T-helper 1 cell treated with Interleukin-12 subunit alpha and Interleukin-12 subunit beta and Interleukin-4 antibody, amounts not matched to agents 30 ng/mL and 1 ng/mL, for 36 hours (primary cell): ENCODE data around the gene FGF12. TPM values are rescaled to one million over a fixed set of nuclear protein-coding genes. Genes with fewer than 3 reads are reported as not detected.

Source experiments
- intact Hi-C: fragments of 100-400 bp; cut with micrococcal nuclease; formaldehyde crosslinking; loops from one replicate; pipeline ENCODE4 v1.15.1; 2024
- total RNA-seq: library from RNA; stranded (reverse); gene quantifications from 2 replicates; pipeline ENCODE4 v1.2.3, GENCODE V29; 2022

The FGF12 gene
- total RNA-seq, 1 donor from 2014 or later: 0.56 TPM

- intact Hi-C loops: no loop called here
These were observed 308.0 kb downstream of the FGF12 start for GRCh38 chr3:192419312-192419711.

GRCh38 chr3:192417559-192418055, 309.7 kb downstream of the FGF12 start:
- intact Hi-C loops: no loop called here

DNA sequence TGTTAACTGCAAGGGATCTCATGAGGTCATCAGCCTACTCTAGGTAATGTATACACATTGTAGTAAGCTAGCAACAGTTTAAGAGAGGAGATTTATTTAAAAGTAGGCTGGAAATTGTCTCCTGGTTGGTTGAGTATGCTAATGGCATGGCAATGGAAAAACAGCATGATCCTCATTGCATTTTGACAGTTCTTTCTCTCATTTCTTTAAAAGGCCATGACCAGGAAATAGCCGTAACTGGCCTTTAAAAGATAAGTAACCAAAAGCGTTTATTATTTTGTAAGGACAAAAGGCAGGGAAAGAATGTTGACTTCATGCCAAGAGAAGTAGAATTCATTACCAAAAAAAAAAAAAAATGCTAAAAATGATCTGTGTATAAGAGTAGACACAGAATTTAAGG, 310.3 kb downstream of the FGF12 start:
- intact Hi-C loops: no loop called here

GRCh38 chr3:192413461-192413860, 313.9 kb downstream of the FGF12 start:
- intact Hi-C loops: no loop called here

- intact Hi-C loops: no loop called here
These were observed 316.7 kb downstream of the FGF12 start for GRCh38 chr3:192410684-192410960.

- intact Hi-C loops: no loop called here
These were observed 317.3 kb downstream of the FGF12 start for GRCh38 chr3:192409838-192410683.

DNA sequence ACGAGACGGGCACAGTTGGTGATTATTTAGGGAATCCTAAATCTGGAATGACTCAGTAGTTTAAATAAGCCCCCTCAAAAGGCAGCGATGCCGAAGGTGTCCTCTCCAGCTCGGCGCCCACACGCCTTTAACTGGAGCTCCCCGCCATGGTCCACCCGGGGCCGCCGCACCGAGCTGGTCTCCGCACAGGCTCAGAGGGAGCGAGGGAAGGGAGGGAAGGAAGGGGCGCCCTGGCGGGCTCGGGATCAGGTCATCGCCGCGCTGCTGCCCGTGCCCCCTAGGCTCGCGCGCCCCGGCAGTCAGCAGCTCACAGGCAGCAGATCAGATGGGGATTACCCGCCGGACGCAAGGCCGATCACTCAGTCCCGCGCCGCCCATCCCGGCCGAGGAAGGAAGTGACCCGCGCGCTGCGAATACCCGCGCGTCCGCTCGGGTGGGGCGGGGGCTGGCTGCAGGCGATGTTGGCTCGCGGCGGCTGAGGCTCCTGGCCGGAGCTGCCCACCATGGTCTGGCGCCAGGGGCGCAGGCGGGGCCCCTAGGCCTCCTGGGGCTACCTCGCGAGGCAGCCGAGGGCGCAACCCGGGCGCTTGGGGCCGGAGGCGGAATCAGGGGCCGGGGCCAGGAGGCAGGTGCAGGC, 318.0 kb downstream of the FGF12 start:
- intact Hi-C loops: no loop called here

- intact Hi-C loops: no loop called here
These were observed 318.6 kb downstream of the FGF12 start for GRCh38 chr3:192408647-192409200.

DNA sequence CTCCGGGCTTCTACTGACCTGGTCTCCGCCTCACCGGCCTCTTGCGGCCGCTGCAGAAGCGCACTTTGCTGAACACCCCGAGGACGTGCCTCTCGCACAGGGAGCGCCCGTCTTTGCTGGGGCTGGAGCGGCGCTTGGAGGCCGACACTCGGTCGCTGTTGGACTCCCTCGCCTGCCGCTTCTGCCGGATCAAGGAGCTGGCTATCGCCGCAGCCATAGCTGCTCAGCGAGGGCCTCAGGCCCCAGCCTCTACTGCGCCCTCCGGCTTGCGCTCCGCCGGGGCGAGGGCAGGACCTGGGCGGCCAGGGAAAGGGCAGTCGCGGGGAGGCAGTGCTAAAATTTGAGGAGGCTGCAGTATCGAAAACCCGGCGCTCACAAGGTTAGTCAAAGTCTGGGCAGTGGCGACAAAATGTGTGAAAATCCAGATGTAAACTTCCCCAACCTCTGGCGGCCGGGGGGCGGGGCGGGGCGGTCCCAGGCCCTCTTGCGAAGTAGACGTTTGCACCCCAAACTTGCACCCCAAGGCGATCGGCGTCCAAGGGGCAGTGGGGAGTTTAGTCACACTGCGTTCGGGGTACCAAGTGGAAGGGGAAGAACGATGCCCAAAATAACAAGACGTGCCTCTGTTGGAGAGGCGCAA, 319.2 kb downstream of the FGF12 start:
- intact Hi-C loops: no loop called here

GRCh38 chr3:192399767-192400166, 327.6 kb downstream of the FGF12 start:
- intact Hi-C loops: no loop called here

GRCh38 chr3:192397012-192397411, 330.3 kb downstream of the FGF12 start:
- intact Hi-C loops: no loop called here

GRCh38 chr3:192395506-192395905, 331.8 kb downstream of the FGF12 start:
- intact Hi-C loops: no loop called here

GRCh38 chr3:192392986-192393385, 334.4 kb downstream of the FGF12 start:
- intact Hi-C loops: no loop called here

DNA sequence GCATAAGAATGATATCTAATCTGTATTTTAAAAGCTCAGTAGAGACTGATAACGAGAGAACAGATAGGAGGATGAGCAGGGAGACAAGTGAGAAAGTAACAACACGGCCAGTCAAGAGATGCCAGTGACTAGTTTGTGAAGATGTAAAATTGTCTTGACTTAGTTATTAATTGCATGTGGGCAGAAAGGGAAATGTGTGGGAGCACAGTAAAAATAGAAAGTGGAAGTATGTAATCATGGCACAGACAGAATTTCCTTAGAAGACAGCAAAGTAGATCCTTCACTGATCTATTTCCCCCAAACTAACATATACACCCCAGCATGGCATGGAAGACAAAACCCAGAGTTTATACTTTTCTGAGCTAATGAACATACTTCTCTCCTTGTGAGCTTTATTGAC, 344.5 kb downstream of the FGF12 start:
- intact Hi-C loops: no loop called here

DNA sequence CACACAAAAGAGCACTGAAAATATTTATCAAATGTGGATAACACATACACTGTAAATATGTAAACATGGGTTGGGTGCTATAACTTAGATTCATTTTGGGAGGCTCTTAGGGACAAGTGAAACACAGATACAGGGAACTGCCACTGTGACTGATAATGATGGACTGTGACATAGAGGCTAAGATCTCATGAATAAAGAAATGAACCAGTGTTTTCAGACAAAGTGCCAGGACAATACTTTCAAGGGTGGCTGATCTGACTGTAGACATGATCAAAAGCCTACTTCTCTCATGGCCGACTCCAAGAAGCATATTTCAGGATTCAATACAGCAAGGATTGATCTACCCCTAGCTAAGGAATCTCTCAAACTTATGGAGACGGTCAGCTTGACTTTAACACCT, 353.8 kb downstream of the FGF12 start:
- intact Hi-C loops: no loop called here

GRCh38 chr3:192373032-192373431, 354.3 kb downstream of the FGF12 start:
- intact Hi-C loops: no loop called here

- intact Hi-C loops: no loop called here
These were observed 354.7 kb downstream of the FGF12 start for GRCh38 chr3:192372616-192373015.

- intact Hi-C loops: no loop called here
These were observed 355.4 kb downstream of the FGF12 start for GRCh38 chr3:192371870-192372400.

DNA sequence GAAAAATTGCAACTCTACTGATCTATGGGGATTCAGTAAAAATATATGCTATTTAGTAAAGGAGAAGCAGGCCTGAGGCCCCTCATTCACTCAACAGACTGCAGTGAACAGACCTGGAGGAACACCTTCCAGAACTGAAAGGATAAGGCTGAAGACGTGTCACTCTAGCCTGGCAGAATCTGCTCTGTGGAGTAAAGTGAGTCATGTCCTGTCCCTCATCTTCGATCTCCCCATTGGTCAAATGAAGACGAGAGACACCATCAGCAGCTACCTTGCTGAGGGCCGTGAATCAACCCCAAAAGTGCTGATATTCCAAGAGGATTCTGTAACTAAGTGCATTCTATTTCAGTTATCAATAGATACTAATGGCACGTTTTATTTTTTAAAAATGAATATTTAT, 359.7 kb downstream of the FGF12 start:
- intact Hi-C loops: no loop called here

DNA sequence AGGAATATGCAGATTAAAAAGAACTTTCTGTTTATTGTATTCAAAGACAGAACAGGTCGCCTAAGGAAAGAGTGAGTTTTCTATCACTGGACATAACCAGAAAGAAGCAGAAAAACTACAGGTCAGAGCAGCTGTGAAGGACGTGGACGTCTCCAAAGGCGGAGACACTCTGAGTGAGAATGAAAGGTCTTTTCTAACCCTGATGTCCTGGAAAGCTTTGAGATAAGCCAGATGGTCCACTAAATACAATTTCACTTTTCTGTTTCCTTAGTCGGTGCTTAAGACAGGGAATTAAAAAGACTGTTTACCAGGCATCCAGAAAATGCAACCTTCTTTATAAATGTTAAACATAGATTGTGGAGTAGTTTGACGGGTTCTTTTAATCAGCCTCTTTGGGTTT, 360.4 kb downstream of the FGF12 start:
- intact Hi-C loops: no loop called here

- intact Hi-C loops: no loop called here
These were observed 361.8 kb downstream of the FGF12 start for GRCh38 chr3:192365571-192365970.

- intact Hi-C loops: no loop called here
These were observed 363.0 kb downstream of the FGF12 start for GRCh38 chr3:192364316-192364715.
